Measurements from ENCODE around the gene SERTAD4. TPM values are rescaled to one million over a fixed set of nuclear protein-coding genes. Genes with fewer than 3 reads are reported as not detected.
"Not testable (repeated sequence)": the region's sequence is repeated elsewhere in the genome, so short reads cannot be mapped to it uniquely, and the experiment has no call there.

Gene SERTAD4
- polyA plus RNA-seq, 1 donor from 2014 or later, result 41.4 TPM

- TF ChIP-seq TAF1 (IDR thresholded peaks at IDR 0.05; ENCODE audit: low read depth), result no peak
- TF ChIP-seq MXI1 (conservative IDR thresholded peaks at IDR 0.05; ENCODE audit: poor library complexity, severe bottlenecking), result no peak
These were observed 31.4 kb downstream of the SERTAD4 start (continued) for GRCh38 chr1:210263963-210264362.

DNA sequence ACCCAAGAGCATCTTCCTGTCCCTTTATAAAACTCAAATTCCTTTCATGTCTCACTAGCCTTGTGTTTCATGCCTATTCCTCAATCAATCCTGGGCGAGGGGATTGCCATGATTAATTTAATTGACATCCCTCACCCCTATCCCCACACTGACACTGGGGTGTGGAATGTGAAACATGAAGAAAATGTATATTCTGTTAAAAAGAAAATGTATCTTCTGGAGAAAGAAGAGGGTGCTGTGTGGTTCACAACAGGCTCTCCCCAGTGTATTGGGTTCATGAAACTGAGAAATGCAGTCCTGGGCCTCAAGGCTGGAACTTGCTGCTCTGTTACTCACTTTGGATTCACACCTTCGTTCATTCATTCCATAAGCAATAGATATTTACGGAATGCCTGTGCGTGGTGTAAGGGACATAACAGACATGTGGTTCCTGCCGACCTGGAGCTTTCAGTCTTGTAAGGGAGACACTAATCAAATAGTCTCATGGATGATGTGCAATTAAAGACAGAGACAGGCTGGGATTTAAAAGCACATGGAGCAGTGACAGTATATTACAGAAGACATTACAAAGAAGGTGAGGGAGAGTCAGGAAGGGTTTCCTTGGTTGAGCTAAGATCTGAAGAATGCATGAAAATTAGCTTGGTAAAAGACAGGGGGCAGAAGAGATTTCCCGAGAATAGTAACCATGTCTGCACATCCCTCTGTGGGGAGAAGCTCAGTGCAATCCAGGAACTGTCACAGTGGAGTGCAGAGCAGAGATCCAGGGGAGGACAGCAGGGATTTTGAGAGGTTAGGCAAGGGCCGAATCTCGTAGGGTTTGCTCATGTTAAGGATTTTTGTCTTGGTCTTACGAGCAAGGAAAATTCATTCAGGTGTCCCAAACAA lies 32.1 kb downstream of the SERTAD4 start:
- Histone ChIP-seq H3K4me3 (ENCODE audit: low read length) (no peak overlapping the region), H3F3A (ENCODE audit: insufficient read depth, low read length, poor library complexity, severe bottlenecking) (no peaks in the 10 kb centered on the region), H3K4me2 (ENCODE audit: low read length) (no peak overlapping the region), H3K79me2 (replicated peaks; ENCODE audit: insufficient read depth, low read length) (no peaks in the 10 kb centered on the region), H2AFZ (ENCODE audit: low read depth, low read length) (no peak overlapping the region), H3K9me2 (ENCODE audit: insufficient read depth, low read length) (no peaks in the 10 kb centered on the region), H3K36me3 (ENCODE audit: insufficient read depth, low read length) (no peaks in the 10 kb centered on the region), H3K9ac (ENCODE audit: low read length) (no peak overlapping the region), H3K27me3 (ENCODE audit: insufficient read depth, low read depth, low read length) (no peaks in the 10 kb centered on the region), H3K9me3 (ENCODE audit: low read length) (no peaks in the 10 kb centered on the region), H3K27ac (ENCODE audit: low read length) (no peak overlapping the region), H4K20me1 (ENCODE audit: insufficient read depth) (no peaks in the 10 kb centered on the region)
- no peak for TF ChIP-seq EP300 (conservative IDR thresholded peaks at IDR 0.05; ENCODE audit: poor library complexity, severe bottlenecking)
- TF ChIP-seq MXI1 (conservative IDR thresholded peaks at IDR 0.05; ENCODE audit: poor library complexity, severe bottlenecking), result no peak
- no peak for TF ChIP-seq EZH2 (IDR thresholded peaks at IDR 0.05; ENCODE audit: borderline replicate concordance, insufficient read depth, low read length, poor library complexity, severe bottlenecking)
- TF ChIP-seq, protein P1, sequence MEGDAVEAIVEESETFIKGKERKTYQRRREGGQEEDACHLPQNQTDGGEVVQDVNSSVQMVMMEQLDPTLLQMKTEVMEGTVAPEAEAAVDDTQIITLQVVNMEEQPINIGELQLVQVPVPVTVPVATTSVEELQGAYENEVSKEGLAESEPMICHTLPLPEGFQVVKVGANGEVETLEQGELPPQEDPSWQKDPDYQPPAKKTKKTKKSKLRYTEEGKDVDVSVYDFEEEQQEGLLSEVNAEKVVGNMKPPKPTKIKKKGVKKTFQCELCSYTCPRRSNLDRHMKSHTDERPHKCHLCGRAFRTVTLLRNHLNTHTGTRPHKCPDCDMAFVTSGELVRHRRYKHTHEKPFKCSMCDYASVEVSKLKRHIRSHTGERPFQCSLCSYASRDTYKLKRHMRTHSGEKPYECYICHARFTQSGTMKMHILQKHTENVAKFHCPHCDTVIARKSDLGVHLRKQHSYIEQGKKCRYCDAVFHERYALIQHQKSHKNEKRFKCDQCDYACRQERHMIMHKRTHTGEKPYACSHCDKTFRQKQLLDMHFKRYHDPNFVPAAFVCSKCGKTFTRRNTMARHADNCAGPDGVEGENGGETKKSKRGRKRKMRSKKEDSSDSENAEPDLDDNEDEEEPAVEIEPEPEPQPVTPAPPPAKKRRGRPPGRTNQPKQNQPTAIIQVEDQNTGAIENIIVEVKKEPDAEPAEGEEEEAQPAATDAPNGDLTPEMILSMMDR (IDR thresholded peaks at IDR 0.05; ENCODE audit: poor library complexity, severe bottlenecking), result no peak
- TF ChIP-seq SMC3 (conservative IDR thresholded peaks at IDR 0.05; ENCODE audit: poor library complexity), result no peak
- TF ChIP-seq, protein P2, sequence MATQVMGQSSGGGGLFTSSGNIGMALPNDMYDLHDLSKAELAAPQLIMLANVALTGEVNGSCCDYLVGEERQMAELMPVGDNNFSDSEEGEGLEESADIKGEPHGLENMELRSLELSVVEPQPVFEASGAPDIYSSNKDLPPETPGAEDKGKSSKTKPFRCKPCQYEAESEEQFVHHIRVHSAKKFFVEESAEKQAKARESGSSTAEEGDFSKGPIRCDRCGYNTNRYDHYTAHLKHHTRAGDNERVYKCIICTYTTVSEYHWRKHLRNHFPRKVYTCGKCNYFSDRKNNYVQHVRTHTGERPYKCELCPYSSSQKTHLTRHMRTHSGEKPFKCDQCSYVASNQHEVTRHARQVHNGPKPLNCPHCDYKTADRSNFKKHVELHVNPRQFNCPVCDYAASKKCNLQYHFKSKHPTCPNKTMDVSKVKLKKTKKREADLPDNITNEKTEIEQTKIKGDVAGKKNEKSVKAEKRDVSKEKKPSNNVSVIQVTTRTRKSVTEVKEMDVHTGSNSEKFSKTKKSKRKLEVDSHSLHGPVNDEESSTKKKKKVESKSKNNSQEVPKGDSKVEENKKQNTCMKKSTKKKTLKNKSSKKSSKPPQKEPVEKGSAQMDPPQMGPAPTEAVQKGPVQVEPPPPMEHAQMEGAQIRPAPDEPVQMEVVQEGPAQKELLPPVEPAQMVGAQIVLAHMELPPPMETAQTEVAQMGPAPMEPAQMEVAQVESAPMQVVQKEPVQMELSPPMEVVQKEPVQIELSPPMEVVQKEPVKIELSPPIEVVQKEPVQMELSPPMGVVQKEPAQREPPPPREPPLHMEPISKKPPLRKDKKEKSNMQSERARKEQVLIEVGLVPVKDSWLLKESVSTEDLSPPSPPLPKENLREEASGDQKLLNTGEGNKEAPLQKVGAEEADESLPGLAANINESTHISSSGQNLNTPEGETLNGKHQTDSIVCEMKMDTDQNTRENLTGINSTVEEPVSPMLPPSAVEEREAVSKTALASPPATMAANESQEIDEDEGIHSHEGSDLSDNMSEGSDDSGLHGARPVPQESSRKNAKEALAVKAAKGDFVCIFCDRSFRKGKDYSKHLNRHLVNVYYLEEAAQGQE (IDR thresholded peaks at IDR 0.05; ENCODE audit: borderline replicate concordance), result no peak
- no peak for TF ChIP-seq TAF1 (IDR thresholded peaks at IDR 0.05; ENCODE audit: low read depth)
- no peak for TF ChIP-seq RAD21 (conservative IDR thresholded peaks at IDR 0.05)
- no peak for TF ChIP-seq POLR2AphosphoS5 (IDR thresholded peaks at IDR 0.05)

- not testable (repeated sequence) for H3K9me2 ChIP-seq (ENCODE audit: insufficient read depth, low read length); H3F3A ChIP-seq (ENCODE audit: insufficient read depth, low read length, poor library complexity, severe bottlenecking); H4K20me1 ChIP-seq (ENCODE audit: insufficient read depth); H3K9ac ChIP-seq (ENCODE audit: low read length); H3K9me3 ChIP-seq (ENCODE audit: low read length); H3K27me3 ChIP-seq (ENCODE audit: insufficient read depth, low read depth, low read length); H3K4me3 ChIP-seq (ENCODE audit: low read length); H3K4me2 ChIP-seq (ENCODE audit: low read length); H2AFZ ChIP-seq (ENCODE audit: low read depth, low read length); H3K79me2 ChIP-seq (replicated peaks; ENCODE audit: insufficient read depth, low read length); H3K27ac ChIP-seq (ENCODE audit: low read length); H3K36me3 ChIP-seq (ENCODE audit: insufficient read depth, low read length)
These were observed 32.9 kb downstream of the SERTAD4 start for GRCh38 chr1:210265392-210265955.

All from neural cell (in vitro differentiated cells).